HG03439 (cell line): ENCODE data around the gene LSM2.
"Not testable (repeated sequence)": the region's sequence is repeated elsewhere in the genome, so short reads cannot be mapped to it uniquely, and the experiment has no call there.

Experiments used
- ATAC-seq: cut with Tn5 transposase; IDR thresholded peaks from one replicate; pipeline ENCODE4 v1.9.1; 2021; ENCODE audit warnings: mild to moderate bottlenecking, moderate library complexity; ENCODE audit not compliant: unreplicated experiment

The LSM2 gene

DNA sequence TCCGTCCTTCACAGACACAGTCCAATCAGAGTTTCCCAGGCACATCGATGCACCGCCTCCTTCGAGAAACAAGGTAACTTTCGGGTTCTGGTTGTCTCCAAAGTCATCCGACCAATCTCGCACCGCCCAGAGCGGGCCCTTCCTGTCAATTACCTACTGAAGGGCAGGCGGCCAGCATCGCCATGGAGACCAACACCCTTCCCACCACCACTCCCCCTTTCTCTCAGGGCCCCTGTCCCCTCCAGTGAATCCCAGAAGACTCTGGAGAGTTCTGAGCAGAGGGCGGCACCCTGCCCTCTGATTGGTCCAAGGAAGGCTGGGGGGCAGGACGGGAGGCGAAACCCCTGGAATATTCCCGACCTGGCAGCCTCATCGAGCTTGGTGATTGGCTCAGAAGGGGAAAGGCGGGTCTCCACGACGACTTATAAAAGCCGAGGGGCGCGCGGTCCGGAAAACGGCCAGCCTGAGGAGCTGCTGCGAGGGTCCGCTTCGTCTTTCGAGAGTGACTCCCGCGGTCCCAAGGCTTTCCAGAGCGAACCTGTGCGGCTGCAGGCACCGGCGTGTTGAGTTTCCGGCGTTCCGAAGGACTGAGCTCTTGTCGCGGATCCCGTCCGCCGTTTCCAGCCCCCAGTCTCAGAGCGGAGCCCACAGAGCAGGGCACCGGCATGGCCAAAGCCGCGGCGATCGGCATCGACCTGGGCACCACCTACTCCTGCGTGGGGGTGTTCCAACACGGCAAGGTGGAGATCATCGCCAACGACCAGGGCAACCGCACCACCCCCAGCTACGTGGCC lies 20.7 kb upstream of the LSM2 start, which contains the start of gene HSPA1B:
Gene HSPA1B (plus strand): TSS at position 453 of the 794 bp plus-strand sequence. CDS start 213 bp downstream, at position 666.
- ATAC-seq: peak; percentile 60

DNA sequence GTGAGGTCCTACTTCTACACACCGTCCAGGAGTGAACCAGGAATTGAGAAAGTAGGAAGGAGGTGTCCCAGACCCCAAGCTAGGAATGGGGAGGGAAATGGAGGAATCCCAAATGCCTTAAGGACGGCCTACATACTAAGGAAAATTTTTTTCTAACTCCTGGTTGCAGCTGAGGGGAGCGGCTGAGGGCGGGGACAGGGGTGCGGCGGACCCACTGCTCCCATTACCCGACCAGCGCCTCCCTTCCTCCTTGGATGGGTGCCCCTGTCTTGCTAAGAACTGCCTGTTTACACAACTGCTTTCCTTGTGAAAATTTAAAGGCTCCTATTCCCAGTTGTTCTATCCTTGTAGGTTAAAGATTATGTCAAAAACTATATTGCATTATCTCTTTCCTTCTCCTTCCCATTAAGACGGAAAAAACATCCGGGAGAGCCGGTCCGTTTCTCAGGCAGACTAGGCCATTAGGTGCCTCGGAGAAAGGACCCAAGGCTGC lies 20.1 kb upstream of the LSM2 start:
- no peak for ATAC-seq

DNA sequence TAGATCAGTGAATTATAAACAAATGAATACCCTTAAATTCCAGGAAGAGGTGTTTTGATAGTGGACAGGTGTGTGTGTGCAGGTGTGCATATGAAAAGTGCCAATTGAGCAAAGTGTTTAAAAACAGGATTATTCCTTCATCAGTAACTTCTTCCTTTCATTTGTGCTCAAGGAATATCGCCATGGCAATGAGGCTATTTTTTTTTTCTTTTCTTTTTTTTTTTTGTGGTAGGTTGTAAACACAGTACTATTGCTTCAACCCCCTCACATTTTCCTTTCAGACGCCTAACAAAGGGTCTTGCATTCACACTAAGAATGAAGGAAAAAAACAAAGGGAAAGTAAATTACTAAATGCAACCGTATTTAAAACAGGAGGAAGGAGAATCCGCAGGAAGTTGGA lies 18.8 kb upstream of the LSM2 start:
- ATAC-seq: no peak

DNA sequence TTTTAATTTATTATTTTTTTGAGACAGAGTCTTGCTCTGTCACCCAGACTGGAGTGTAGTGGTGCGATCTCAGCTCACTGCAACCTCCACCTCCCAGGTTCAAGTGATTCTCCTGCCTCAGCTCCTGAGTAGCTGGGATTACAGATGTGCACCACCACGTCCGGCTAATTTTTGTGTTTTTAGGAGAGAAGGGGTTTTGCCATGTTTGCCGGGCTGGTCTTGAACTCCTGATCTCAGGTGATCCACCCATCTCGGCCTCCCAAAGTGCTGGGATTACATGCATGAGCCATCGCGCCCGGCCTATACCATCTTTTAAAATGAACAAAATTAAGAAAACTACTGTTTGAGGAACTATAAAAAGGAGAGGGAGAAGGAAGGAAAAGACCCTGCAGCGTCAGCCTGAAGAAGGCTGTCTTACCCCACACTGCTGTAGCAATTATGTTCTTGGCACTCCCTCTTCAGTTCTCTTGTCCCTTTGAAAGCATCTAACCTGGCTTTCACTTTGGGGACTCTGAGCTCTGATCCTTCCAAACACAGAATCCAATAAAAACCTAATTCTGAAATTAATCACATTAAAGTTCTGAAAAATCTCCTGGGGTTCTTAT lies 16.9 kb upstream of the LSM2 start:
- ATAC-seq: not testable (repeated sequence)

DNA sequence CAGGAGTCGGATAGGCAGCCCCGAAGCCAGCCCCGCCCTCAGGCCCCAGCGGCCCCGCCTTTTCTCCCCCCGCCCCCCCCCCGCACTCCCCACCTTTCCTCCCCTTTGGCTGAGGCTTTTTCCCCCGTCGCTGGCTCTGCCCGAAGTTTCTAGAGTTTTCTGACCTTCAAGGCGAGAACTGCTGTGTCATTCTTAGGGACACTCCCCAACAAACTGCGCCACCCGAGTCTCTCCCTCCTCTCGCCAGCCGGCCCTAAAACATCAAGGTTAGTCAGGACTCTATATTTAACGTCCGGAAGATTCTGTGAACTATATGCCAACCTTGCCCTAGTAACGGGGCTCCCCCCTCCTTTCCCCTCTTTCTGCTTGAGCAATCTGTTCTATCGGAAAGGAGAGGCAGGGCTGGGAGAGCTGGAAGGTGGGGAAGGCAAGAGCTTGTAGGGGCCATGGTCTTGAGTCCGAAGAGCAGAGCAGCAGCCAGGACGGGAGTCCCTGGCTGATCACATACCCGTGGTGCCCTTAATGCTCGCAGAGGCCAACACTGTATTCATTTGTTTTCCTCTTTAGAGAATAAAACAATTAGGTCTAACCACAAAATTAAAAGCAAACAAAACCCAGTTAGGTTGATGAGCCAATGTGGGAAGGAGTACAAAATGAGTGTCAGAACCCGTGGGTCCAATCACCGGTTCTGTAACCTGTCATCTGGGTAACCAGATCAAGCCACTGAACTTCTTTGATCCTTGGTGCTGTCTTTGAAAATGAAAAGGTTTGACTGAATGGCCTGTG lies 15.5 kb upstream of the LSM2 start:
- peak; percentile 40 for ATAC-seq

DNA sequence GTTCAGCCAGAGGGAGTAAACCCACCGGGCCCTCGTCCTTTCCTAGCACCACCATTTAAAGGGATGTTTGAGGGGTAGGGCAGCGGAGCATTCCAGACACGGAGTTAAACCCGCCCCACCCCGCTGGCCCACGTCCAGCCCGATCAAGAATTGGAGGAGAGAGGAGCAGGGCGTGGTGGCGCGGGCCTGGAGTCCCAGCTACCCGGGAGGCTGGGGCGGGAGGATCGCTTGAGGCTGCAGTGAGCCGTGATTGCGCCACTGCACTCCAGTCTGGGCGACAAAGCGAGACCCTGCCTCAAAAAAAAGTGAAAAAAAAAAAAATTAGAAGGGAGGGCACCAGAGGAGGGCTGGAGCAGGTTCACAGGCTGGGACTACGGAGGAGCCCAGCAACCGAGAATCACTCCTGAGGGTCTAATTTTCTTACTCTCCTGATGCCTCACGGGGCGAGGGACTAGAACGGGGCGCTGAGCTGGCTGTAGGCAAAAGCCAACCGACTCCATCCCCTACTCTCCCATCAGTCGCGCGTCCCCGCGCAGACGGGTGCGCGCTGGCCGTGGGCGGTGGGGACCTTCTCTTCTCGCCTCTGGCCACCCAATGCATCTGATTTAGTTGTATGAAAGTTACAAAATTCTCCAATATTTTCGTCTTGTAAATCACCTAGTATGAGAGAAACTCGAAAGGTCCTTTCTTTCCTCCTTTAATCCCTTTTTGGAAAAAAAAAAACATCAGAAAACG lies 14.7 kb upstream of the LSM2 start:
- peak; percentile 40 for ATAC-seq

DNA sequence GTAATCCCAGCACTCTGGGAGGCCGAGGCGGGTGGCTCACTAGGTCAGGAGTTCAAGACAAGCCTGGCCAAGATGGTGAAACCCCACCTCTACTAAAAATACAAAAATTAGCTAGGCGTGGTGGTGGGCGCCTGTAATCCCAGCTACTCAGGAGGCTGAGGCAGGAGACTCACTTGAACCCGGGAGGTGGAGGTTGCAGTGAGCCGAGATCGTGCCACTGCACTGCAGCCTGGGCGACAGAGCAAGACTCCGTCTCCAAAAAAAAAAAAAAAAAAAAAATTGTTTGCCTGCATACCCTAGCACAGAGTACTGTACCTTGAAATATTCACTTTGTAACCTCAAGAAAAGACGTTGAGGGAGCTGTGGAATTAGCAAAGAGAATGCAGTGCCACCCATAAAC lies 13.6 kb upstream of the LSM2 start:
- ATAC-seq: not testable (repeated sequence)

DNA sequence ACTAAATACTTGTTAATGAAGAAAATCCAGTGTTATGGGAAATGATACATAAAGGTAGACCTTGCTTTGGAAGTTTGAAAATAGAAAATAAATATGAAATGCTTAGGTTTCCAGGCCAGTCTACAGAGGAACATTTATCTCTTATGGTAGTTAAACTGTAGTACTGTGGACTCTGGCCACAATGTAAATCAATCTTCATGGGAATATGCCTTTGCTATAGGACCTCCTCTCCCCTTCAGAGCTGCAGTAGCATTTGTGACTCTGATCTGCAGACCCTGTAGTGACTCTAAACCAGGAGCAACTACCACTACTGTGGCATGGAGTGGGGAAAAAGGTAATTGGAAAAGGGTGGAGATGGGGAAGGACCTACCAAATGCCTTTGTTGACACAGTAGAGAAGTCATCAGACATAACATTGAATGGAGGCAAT lies 13.1 kb upstream of the LSM2 start:
- no peak for ATAC-seq

DNA sequence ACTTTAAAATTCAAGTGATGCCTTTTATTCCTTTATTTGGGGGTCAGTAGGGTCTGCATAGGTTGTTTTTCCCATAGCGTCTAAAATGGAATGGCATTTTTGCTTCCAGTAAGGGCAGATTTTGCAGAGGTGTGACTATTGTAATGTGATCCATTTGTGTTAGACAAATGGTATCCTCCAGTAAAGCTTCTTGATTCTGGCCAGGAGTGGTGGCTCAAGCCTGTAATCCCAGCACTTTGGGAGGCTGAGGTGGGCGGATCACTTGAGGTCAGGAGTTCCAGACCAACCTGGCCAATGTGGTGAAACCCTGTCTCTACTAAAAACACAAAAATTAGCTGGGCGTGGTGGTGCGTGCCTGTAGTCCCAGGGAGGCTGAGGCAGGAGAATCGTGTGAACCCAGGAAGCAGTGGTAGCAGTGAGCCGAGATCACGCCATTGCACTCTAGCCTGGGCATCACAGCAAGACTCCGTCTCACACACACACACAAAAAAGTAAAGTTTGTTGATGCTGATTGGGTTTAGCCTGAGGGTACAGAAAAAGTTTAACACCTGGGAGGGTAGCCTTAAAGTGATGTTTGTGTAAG lies 11.3 kb upstream of the LSM2 start:
- ATAC-seq: not testable (repeated sequence)

DNA sequence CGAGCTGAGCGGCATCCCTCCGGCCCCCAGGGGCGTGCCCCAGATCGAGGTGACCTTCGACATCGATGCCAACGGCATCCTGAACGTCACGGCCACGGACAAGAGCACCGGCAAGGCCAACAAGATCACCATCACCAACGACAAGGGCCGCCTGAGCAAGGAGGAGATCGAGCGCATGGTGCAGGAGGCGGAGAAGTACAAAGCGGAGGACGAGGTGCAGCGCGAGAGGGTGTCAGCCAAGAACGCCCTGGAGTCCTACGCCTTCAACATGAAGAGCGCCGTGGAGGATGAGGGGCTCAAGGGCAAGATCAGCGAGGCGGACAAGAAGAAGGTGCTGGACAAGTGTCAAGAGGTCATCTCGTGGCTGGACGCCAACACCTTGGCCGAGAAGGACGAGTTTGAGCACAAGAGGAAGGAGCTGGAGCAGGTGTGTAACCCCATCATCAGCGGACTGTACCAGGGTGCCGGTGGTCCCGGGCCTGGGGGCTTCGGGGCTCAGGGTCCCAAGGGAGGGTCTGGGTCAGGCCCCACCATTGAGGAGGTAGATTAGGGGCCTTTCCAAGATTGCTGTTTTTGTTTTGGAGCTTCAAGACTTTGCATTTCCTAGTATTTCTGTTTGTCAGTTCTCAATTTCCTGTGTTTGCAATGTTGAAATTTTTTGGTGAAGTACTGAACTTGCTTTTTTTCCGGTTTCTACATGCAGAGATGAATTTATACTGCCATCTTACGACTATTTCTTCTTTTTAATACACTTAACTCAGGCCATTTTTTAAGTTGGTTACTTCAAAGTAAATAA lies 10.6 kb upstream of the LSM2 start:
- not testable (repeated sequence) for ATAC-seq

DNA sequence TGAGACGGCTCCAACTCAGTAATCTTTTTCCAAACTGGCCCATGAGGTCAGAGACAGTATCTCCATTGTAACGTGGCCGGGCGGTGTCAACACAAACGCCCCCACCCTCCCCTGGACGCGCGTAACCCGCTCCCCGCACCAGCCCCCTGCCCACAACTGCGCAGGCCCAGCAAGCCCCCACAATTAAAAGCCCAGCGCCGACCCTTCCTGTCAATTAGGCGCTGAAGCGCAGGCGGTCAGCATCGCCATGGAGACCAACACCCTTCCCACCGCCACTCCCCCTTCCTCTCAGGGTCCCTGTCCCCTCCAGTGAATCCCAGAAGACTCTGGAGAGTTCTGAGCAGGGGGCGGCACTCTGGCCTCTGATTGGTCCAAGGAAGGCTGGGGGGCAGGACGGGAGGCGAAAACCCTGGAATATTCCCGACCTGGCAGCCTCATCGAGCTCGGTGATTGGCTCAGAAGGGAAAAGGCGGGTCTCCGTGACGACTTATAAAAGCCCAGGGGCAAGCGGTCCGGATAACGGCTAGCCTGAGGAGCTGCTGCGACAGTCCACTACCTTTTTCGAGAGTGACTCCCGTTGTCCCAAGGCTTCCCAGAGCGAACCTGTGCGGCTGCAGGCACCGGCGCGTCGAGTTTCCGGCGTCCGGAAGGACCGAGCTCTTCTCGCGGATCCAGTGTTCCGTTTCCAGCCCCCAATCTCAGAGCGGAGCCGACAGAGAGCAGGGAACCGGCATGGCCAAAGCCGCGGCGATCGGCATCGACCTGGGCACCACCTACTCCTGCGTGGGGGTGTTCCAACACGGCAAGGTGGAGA lies 8.5 kb upstream of the LSM2 start, which contains the start of the genes HSPA1A and HSPA1L:
Gene HSPA1A (plus strand): TSS at position 519 of the 814 bp plus-strand sequence. CDS start 214 bp downstream, at position 733.
Gene HSPA1L (minus strand): TSS at position 259 of the 814 bp plus-strand sequence. CDS start 3,311 bp downstream, outside the sequence.
- ATAC-seq: no peak

DNA sequence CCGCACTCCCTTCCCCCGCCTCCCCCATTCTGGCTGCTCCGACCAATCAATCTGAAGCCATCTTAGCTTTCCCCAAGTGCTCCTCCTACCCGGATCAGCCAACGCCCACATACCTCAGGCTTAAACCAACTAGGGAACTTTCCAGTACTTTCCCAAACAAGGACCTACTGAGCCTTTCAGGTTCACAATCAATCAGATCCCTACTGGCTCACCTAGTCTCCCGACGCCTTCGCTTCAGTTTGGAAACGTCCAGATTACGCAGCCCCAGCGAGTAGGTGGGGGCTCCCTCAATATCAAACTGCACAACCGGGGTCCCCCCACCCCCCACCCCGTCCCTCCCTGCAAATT lies 7.9 kb upstream of the LSM2 start:
- ATAC-seq: no peak

DNA sequence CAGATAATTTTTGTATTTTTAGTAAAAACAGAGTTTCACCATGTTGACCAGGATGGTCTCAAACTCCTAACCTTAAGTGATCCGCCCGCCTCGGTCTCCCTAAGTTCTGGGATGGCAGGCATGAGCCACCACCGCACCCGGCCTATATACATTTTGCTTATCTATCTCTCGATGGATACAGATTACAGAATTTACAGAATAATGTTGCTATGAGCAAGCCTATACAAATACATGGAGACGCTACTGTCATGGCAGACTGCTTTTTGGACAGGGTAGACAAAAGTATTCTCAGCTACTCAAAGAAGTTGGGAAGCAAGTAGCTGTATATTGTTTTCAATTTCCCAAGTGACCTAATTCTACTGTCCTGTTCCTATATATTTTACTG lies 6.7 kb upstream of the LSM2 start:
- ATAC-seq: no peak

DNA sequence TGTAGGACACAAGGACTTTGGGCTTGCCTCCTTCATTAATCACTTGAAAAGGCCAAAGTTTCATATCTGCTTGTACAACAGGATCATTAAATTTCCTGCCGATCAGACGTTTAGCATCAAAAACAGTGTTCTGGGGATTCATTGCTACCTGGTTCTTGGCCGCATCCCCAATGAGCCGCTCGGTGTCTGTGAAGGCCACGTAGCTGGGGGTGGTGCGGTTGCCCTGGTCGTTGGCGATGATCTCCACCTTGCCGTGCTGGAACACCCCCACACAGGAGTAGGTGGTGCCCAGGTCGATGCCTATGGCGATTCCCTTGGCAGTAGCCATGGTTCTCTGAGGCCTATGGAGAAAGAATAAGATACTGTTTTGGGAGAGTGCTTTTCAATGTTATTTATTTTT lies 4.9 kb upstream of the LSM2 start:
- no peak for ATAC-seq

DNA sequence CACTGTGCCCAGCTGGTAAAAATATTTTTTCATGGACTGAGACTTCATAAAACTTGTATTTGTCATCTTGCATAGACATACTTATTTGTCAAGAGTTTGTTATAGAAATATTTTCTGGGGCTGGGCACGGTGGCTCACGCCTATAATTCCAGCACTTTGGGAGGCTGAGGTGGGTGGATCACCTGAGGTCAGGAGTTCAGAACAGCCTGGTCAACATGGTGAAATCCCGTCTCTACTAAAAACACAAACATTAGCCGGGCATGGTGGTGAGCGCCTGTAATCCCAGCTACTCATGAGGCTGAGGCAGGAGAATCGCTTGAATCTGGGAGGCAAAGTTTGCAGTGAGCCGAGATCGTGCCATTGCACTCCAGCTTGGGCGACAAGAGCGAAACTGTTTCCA lies 1.8 kb upstream of the LSM2 start:
- not testable (repeated sequence) for ATAC-seq

DNA sequence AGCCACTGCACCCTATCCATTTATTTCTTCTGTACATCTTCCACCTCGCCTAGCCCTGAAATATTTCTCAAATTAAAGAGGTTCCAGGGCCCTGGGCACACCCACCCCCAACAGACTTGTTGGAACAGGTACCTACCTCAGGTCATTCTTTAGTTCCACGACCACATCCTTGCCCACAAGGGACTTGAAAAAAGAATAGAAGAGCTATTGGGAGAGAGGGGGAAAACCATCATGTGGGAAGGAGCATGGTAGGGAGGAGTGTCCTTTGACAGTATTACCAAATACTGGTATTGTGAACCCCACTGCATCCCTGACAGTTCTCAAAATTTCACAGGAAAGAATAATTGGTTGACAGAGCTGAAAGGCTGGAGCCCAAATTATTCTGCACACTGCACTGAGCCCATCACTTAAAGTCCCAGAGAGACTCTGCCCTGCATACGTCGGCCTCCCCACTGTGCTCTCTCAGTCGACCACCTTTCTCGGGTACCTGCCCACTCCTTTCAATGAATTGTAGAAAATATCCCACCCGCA lies 762 bp downstream of the LSM2 start:
- ATAC-seq: peak; percentile 8

DNA sequence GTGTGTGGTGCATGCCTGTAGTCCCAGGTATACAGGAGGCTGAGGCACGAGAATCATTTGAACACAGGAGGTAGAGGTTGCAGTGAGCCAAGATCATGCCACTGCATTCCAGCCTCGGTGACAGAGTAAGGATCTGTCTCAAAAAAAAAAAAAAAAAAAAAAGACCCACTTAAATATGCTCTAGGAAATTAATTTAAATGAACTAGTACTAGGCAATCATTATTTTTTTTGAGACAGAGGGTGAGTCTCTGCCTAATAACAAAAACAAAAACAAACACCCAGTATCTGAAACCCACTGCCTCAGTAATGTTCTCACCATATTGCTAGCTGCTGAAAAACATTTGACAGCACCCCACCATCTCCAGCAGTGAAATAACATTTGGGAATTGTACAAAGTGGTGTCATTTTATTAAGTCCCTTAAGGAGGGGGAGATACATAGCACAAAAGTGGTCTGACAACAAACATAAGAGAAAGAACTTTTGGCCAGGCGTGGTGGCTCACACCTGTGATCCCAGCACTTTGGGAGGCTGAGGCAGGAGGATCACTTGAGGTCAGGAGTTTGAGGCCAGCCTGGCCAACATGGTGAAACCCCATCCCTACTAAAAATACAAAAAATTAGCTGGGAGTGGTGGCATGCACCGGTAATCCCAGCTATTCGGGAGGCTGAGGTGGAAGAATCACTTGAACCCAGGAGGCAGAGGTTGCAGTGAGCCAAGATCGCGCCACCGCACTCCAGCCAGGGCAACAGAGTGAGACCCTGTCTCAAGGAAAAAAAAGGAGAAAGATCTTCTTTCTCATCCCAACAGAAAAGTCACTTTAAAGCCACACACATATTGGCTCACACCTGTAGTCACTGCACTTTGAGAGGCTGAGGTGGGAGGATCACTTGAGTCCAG lies 5.5 kb downstream of the LSM2 start:
- not testable (repeated sequence) for ATAC-seq
